CD4-positive, alpha-beta T cell treated with Interferon alpha-2 for 1 hour (primary cell): ENCODE results near the gene PALM2AKAP2.

Experiments
- DNase-seq, 2 donors: peaks; one replicate each; pipeline ENCODE4 v3.0.0-alpha.2; 2020 to 2022

PALM2AKAP2 gene

DNA sequence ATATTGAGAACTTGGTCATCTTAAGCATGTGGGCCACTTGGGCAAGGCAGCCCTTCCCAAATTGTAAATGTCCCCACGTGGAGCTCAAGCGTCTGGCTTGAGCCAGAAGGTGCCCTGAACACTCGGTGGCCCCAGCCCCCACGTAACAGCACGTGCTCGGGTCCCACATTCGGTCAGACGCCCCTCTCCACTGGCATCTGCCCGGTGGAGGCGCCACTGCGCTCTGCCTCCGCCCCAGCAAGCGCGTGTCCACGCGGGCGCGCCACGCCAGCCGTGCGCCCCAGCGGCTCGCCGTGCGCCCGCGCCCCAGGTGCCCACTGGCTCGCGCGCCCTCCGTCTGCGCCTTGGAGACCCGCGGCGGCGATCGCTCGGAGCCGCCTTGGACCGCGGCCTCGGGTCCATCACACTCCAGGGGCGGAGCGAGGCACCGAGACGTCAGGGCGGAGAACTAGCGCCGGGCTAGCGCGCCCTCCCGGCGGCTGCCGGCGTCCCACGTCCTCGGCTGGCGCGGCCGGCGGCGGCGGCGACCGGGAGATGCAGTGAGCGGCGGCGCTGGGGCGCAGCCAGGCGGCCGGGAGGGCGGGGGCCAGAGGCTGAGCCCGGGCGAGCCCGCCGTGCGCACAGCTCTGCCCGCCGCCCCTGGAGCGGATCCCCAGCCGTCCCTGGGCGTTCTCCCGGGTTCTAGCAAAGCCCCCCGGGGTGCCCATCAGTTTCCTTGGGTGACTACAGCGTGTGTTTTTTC lies at the start of gene PALM2AKAP2:
TSS of gene PALM2AKAP2 (plus strand) at position 488 of the 742 bp plus-strand sequence. CDS start 291 bp downstream, outside the sequence.
- DNase-seq: no peak

GRCh38 chr9:109730228-109730627 lies 49.8 kb upstream of the PALM2AKAP2 start:
- DNase-seq: no peak

- no peak for DNase-seq
Measured at GRCh38 chr9:109733690-109734089, 46.3 kb upstream of the PALM2AKAP2 start.

GRCh38 chr9:109734814-109735213 lies 45.2 kb upstream of the PALM2AKAP2 start:
- DNase-seq: no peak

DNA sequence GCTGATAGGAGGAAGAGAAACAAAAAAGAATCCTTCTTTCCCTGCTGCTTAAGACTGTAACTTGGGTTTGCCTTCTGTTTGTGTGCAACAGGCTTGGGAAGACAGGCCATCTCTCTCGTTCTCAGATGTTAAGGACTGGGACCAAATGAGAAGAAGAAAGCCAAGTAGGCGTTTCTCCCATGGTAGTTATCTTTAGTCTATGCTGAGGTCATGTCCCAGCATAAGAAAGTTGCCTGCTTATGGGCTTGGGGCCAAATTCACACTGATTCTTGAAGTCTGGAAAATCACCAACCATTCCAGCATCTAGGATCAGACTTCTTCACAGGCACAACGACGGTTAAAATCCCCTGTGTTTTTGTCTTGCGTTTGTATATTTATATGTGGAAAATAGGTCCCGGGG lies 44.2 kb upstream of the PALM2AKAP2 start:
- no peak for DNase-seq

DNA sequence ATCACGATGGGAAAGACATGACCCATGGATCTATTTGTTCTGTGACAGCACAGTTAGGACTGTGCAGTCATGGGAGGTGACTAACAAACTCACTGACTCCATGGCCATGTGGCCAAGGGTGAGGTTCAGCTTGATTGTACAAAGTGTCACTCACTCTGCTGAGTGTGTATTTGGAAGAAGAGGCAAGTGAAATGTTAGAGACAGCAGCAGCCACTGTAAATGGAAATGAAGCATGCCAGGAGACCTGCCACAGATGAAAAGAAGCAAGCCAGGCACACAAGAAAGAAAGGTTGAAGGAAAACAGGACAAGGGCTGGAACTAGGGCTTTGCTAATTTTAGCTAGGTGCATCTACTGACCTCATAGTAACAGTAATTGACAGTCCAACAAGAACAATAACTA lies 42.7 kb upstream of the PALM2AKAP2 start:
- DNase-seq: no peak

DNA sequence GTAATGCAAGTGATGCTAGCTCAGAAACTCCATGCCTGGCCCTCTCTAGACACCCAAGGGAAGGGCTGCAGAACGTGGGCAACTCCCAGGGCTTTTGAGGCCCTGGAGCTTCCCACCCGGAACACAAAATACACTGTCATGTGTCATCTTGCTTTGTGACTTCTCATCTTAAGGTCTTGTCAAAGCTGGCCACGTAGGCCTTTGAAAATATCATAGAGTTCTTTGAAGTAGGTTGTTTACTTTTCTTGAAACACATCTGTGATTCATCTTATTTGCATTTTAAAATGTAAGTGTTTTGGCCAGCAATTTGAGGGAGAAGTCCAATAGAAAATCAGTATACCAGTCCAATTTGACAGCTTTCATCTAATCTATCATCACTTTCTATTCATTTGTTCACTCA lies 40.2 kb upstream of the PALM2AKAP2 start:
- no peak for DNase-seq

DNA sequence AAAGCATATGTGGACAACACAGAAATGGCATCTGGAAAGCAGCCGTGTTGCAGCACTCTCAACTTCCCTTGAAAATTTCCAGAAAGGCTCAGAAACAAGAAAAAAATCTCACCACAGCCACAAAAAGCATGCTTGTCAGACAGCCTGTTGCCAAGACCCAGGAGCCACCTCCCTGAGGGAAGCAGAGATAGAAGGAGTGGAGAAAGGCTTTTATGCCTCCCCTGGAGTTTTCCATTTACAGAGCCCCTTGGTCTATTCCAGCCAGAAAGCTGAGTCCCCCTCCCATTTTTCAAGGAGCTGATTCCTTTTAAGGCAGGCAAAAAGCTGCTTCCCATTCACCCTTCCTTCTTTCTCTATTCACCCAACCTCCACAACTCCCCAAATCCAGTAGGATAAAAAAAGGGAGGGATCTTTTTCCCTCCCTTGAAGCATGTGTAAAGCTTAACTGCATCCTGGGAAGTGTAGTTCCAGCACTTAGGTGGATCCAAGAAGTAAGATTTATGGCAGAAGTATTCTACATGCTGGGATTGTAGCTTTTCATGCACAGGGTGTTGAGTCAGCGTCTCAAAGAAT lies 37.1 kb upstream of the PALM2AKAP2 start:
- DNase-seq: no peak

DNA sequence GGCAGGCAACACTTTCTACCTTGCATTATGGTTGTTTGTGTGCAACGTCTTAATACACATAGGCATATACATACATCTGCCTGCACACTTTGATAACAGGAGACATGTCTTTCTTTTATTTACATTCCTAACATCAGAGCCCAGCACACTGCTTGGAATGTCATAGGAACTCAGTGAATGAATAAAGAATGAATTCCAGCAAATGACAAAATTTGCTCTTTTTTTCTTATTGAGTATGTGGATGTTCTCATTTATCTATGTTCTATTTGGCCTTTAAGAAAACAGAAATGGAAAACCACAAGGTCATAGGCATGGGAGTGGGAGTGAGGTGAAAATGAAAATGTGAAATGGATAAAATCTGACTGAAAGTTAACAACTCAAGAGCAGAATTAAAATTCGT lies 36.3 kb upstream of the PALM2AKAP2 start:
- DNase-seq: no peak

GRCh38 chr9:109745335-109746283 lies 34.4 kb upstream of the PALM2AKAP2 start:
- DNase-seq: no peak

DNA sequence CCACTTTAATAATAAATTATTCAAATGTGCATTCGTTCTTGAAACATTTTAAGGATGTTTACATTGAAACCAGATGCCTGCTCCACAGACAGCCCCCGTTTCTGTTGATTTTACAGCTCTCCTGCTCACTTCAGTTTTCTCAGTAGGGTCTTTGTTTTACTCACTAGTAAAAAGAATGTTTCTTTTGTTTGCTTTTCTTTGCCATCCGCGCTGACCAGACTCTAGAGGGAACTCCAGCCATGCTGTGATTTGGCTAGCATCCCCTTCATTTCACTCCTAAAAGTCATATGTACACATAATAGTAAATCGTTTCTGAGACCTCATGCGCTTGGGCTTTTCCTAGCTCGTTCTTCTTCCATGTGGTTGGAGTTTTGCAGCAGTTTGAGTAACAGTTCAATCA lies 28.7 kb upstream of the PALM2AKAP2 start:
- DNase-seq: no peak

- no peak for DNase-seq
Measured at GRCh38 chr9:109753308-109753707, 26.7 kb upstream of the PALM2AKAP2 start.

DNA sequence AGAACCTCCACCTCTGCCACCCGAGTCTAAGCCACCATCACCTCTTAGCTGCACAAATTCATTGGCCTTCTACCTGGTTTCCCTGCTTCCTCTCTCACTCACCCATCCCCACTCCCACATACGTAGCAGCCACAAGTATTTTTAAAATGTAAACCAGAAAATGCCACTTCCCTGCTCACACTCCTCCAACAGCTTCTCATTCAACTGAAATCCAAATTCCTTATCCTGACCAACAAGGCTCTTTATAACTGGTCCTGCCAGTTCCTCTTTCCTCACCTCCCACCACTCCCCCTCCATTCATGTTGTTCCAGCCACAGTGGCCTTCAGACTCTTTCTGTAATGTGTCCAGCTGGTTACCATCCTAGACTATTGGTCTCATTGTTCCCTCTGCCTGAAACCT lies 25.0 kb upstream of the PALM2AKAP2 start:
- no peak for DNase-seq

DNA sequence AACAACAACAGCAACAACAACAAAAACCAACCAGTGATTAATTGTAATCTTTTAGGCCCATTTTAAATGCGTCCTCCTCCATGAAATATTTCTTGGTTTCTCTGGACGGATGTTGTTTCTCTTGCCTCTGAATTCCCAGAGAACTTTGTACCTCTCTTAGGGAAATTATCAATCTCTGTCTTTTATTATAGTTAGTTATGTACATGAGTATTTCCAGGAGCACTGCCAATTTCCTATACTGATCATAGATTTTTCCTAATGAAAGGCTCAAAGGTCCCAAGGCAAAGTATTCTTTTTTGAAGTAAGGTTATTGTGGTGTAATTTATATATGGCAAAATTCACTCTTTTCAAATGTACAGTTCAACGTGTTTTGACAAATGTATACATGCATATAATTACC lies 20.4 kb upstream of the PALM2AKAP2 start:
- DNase-seq: no peak

DNA sequence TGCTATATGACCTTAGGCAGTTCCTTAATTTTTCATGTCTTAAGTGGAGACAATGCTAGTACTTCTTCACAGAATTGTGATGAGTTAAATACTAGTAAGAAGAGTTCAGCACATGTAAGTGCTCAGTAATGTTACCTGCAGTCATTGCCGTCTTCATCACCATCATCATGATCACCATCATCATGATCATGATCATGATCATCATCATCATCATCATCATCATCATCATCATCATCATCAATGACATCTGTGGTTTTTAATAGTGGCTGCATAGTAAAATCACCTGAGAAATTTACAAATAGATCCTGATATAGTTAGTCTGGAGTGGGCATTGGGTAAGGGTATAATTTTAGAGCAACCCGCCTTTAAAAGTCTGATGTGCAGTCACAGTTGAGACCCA lies 14.7 kb upstream of the PALM2AKAP2 start:
- DNase-seq: no peak

DNA sequence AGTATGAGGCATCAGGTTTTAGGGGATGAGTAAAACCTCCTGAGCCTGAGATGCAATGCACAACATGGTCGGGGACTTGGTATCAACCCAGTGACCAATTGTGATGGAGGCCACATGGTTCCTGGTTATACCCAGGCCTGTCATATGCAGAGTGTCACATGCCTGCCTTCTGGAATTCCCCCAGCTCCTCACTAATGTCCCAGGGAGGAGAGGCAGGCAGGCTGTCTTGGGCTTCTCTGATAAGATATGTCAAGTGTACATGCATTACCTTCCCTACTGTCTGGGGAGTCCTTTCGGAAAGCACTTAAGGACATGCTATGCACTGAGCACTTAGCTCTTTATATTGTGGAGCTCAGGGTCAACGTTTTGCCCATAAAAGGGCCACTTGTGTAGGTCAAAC lies 14.2 kb upstream of the PALM2AKAP2 start:
- no peak for DNase-seq

DNA sequence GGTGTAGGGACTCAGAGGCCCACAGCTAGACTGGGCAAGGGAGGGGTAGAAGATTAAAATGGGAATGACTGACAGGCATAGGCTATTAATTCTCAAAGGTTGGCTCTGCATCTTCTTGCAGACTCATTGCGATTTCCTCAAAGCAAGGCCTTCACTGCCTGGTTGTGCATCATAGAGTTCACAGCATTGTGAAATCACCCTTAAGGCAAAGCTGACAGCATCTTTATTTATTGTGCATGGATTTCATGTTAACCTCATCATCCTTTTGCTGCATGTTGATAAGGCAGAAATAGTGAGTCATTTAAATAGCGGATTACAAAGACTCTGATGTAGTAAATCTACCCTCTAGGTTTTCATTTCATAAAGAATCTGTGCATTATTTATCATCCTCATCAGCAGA lies 13.6 kb upstream of the PALM2AKAP2 start:
- no peak for DNase-seq

DNA sequence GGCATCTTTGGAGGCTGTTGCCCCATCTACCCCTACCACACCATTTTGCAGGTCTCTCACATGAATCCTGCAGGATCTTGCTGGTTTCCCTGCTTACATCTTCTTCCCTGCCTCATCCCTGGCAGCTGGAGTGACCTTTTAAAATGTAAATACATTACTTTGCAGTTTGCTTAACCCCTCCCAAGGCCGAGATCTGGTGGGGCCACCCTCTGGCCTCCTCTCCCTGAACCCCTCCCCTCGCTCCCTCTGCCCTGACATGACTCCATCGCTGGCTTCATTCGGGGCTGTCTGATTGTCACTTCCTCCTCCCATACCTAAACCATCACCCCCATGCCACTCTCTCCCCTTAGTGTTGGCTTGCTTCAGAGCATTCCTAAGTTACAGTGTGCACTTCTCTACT lies 12.6 kb upstream of the PALM2AKAP2 start:
- no peak for DNase-seq

GRCh38 chr9:109767814-109768213 lies 12.2 kb upstream of the PALM2AKAP2 start:
- DNase-seq: no peak

GRCh38 chr9:109769250-109769649 lies 10.7 kb upstream of the PALM2AKAP2 start:
- DNase-seq: no peak

GRCh38 chr9:109770101-109770500 lies 9.9 kb upstream of the PALM2AKAP2 start:
- no peak for DNase-seq

GRCh38 chr9:109771087-109771486 lies 8.9 kb upstream of the PALM2AKAP2 start:
- DNase-seq: no peak

DNA sequence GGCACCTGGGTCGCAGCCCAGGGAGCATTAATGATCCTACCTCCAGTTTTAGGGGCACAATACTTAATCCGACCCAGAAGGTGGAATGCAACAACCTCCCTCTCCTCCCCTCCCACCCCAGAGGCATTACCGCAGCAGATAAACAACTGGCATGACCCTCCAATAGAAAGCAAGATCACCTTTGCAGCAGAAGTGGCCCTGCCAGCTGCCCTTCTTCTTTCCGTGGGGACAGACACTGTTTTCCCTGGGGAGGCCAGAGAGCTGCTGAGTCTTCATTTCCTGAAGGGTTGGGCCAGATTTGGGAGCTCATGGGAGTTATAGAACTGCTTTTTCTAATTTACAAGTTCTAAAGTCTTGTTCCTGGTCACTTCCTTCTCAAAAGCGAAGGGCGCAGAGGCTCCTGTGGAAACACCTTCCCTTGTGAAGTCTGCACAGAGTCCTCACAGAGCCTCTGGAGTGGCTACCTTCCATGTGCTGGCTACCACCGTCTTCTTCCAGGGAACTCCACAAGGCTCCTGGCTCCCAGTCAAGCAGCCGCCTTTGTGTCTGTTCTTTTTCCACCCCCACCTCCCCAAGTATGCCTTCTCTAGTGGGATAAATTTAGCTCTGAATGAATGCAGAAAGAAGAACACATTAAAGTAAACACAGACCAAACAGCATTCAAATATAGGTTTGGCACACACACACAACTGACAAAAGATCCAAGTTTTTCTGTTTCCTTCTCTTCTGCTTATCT lies 8.0 kb upstream of the PALM2AKAP2 start:
- no peak for DNase-seq
